Measurements from ENCODE around the gene PTDSS2.
A peak's percentile ranks its signal among the peaks of the same experiment; 100 is the strongest.

The PTDSS2 gene

DNA sequence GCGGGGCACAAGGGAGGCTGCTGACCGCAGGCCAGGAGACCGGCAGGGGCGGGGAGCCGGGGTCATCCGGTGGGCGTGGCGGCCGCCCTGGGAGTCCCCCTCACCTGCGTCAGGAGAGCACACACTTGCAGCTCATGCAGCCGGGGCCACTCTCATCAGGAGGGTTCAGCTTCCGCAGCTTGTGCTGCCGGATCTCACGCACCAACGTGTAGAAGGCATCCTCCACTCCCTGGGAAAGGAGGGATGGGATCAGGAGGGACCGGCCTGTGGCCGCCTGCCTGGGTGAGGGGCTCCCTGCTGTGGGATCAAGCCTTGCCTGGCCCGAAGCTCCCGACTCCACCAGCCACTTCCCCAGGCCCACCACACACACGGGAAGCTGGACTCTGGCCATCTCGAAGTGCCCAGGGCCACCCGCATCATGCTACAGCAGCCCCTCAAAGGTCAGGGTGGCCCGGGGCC is 82.5 kb downstream of the PTDSS2 start:
- no peak for DNase-seq (ENCODE audit: low read depth)
- H3K4me3 ChIP-seq (ENCODE audit: low read depth, low read length), result no peak overlapping the region
- TF ChIP-seq, protein P1, sequence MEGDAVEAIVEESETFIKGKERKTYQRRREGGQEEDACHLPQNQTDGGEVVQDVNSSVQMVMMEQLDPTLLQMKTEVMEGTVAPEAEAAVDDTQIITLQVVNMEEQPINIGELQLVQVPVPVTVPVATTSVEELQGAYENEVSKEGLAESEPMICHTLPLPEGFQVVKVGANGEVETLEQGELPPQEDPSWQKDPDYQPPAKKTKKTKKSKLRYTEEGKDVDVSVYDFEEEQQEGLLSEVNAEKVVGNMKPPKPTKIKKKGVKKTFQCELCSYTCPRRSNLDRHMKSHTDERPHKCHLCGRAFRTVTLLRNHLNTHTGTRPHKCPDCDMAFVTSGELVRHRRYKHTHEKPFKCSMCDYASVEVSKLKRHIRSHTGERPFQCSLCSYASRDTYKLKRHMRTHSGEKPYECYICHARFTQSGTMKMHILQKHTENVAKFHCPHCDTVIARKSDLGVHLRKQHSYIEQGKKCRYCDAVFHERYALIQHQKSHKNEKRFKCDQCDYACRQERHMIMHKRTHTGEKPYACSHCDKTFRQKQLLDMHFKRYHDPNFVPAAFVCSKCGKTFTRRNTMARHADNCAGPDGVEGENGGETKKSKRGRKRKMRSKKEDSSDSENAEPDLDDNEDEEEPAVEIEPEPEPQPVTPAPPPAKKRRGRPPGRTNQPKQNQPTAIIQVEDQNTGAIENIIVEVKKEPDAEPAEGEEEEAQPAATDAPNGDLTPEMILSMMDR (IDR thresholded peaks at IDR 0.05; ENCODE audit: control insufficient read depth, extremely low read depth, insufficient read depth), result no peak

DNA sequence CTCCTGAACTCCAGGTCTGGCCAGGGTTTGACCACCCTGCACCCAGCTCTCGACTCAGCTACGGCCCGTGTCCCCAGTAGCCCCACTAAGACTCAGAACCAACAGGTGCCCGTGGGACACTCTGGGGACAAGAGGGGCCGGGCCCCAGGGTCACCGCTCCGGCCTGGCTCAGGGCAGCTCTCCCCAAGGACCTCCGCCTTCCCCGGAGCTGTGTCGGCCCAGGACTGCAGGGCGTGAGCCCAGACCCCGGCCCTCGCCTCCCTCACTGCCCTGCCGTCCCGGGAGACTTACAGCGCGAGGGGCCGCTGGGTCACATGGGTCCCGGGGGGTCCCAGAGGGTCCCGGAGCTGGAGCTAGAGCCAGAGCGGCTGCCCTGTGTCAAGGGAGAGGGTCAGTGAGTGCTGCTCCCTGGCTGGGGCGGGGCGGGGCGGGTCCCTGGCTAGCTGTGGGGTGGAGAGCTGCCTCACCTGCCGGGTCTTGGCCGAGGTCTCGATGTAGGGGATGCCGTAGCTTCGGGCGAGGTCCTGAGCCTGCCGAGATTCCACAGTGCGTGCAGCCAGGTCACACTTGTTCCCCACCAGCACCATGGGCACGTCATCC is 83.0 kb downstream of the PTDSS2 start:
- H3K4me3 ChIP-seq (ENCODE audit: low read depth, low read length), result no peak overlapping the region
- TF ChIP-seq, protein P1 (IDR thresholded peaks at IDR 0.05; ENCODE audit: control insufficient read depth, extremely low read depth, insufficient read depth), result no peak
- DNase-seq (ENCODE audit: low read depth), result no peak

DNA sequence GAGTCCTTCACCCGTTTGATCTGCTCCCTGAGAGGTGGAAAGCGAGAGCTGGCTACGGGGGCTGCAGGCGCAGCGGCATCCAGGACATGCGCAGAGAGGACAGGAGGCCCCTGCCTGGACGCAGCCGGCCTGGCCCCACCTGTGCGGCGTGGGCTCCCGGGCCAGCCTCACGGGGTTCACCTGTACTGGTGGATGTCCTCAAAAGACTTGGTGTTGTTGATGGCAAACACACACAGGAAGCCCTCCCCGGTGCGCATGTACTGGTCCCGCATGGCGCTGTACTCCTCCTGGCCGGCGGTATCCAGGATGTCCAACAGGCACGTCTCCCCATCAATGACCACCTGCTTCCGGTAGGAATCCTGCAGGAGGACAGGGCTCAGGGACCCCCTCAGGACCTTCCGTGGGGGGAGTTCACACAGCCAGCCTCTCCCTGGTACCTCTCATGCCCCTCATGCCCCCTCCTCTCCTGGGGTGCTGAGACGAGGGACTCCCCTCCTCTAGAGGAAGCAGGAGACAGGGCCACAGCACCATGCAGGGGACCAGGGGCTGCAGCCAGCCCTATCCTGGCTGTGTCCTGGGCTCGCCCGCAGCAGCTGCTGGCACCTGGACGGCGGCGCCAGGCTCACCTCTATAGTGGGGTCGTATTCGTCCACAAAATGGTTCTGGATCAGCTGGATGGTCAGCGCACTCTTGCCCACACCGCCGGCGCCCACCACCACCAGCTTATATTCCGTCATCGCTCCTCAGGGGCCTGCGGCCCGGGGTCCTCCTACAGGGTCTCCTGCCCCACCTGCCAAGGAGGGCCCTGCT is 83.7 kb downstream of the PTDSS2 start:
- DNase-seq (ENCODE audit: low read depth), result no peak
- TF ChIP-seq, protein P1 (IDR thresholded peaks at IDR 0.05; ENCODE audit: control insufficient read depth, extremely low read depth, insufficient read depth), result no peak
- H3K4me3 ChIP-seq (ENCODE audit: low read depth, low read length), result peak overlapping the region; percentile 89

DNA sequence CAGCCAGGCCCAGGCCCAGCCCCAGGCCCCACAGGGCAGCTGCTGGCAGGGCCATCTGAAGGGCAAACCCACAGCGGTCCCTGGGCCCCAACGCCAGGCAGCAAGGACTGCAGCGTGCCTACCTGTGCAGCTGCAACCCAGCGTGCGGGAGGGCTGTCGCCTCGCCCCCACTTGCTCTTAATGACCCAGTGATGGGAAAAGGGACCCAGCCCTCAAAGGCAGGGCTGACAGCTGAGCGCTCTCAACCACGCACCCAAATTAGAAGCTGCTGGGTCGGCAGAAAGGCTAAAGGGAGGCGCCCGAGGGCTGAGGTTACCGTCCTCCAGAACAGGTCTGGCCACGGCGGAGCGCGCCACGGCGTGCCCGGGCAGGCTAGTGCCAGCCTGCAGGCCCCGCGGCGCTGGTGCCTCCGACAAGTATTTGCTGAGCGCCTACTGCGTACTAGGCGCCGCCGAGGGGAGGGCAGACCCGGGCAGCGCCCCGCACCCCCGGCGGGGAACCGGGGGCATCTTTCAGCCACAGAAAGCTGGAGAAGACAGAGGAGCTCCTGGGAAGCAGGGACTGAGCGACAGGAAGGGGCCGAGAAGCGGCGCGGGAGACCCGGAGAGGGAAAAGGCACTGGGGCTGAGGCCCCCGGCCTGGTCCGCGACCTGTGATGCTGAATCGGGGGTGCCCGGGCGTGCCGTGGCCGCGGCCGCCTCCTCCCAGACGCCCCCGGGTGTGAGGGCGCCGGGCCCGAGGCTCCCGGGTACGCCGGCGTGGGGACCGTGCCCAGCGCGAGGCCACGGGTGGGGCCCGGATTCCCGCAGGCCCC is 84.5 kb downstream of the PTDSS2 start:
- H3K4me3 ChIP-seq (ENCODE audit: low read depth, low read length), result peak overlapping the region; percentile 89
- peak; percentile 25 for DNase-seq (ENCODE audit: low read depth)
- TF ChIP-seq, protein P1 (IDR thresholded peaks at IDR 0.05; ENCODE audit: control insufficient read depth, extremely low read depth, insufficient read depth), result peak; percentile 28; the same call in 1 of the 2 replicates

DNA sequence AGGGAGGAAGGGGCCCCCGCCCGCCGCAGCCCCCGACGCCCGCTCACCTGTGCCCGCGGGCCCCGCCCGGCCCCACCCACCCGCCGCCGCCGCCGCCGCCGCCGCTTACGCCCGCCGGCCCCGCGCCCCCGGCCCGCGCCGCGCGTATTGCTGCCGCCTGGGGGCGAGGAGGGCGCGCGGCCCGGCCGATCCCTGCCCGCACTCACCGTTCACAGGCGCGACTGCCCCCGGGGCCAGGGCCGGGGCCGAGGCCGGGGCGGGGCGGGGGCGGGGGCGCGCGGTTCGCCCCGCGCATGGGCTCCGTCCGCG is 85.1 kb downstream of the PTDSS2 start:
- H3K4me3 ChIP-seq (ENCODE audit: low read depth, low read length), result peak overlapping the region; percentile 89
- TF ChIP-seq, protein P1 (IDR thresholded peaks at IDR 0.05; ENCODE audit: control insufficient read depth, extremely low read depth, insufficient read depth), result peak; percentile 42

DNA sequence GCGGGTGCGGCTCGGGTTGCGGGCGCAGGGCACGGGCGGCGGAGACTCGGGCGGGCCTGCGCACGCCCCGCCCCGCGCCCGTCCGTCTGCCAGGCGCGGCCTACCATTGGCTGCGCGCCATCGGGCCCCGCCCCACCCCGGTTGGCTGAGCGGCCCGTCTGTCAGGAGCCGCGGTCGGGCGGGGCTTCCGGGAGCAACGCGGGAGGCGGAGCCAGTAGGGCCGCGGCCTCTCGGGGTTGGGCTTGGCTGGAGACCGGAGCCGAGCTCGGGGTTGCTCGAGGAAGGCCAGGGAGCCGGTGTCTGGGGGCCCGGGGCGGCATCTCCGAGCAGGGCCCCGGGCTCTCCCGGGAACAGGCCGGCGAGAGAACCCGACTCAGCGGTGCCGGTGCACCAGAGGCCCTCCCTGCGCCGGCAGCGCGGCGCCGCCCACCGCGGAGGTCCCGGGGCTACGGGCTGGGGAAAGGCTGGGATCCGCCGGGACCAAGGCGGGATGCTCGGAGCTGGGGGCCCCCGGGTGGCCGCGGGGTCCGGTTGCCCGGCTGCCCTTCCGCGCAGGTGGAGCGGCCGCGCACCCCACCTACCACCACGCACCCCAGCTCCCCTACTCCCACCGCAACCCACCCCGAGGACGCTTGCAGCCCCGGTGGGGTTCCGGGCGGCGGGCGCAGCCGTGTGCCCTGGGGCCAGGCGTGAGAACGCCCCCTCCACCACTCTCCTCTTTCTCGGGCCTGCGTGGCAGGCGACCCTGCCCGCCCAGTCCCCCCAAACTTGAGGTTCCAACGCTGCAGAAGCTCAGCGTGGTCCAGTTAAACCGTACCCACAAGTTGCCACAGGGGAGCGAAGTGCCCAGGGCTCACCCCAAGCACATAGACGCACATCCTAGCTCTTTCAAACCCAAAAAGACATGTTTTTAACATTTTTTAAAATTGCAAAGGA is 85.7 kb downstream of the PTDSS2 start, which contains the start of gene HRAS:
Gene HRAS (minus strand): TSS at position 58 of the 936 bp plus-strand sequence.
- H3K4me3 ChIP-seq (ENCODE audit: low read depth, low read length), result peak within 1 kb of the TSS; percentile 89
- DNase-seq (ENCODE audit: low read depth), result peak; percentile 62
- TF ChIP-seq, protein P1 (IDR thresholded peaks at IDR 0.05; ENCODE audit: control insufficient read depth, extremely low read depth, insufficient read depth), result no peak

More for the DNA sequence above, 85.1 kb downstream of the PTDSS2 start:
- DNase-seq (ENCODE audit: low read depth), result no peak
